Glutamatergic neuron (in vitro differentiated cells): ENCODE data around the gene PAQR9. TPM values are rescaled to one million over a fixed set of nuclear protein-coding genes. Genes with fewer than 3 reads are reported as not detected.

Experiments
- DNase-seq: peaks from one replicate; pipeline ENCODE4 v3.0.0; 2022
- H3K27ac Mint-ChIP-seq: one replicate; pipeline ENCODE4 v1.8.0; 2020; ENCODE audit warnings: mild to moderate bottlenecking, mixed read lengths, inconsistent platforms; ENCODE audit not compliant: unreplicated experiment
- H3K27me3 Mint-ChIP-seq: one replicate; pipeline ENCODE4 v1.8.0; 2020; ENCODE audit warnings: mild to moderate bottlenecking, moderate library complexity, mixed read lengths, inconsistent platforms; ENCODE audit not compliant: unreplicated experiment
- H3K36me3 Mint-ChIP-seq: one replicate; pipeline ENCODE4 v1.8.0; 2020; ENCODE audit warnings: mild to moderate bottlenecking, mixed read lengths, inconsistent platforms; ENCODE audit not compliant: unreplicated experiment
- H3K4me1 Mint-ChIP-seq: one replicate; pipeline ENCODE4 v1.8.0; 2020; ENCODE audit warnings: mild to moderate bottlenecking, low read depth, mixed read lengths, inconsistent platforms; ENCODE audit not compliant: unreplicated experiment
- H3K4me3 Mint-ChIP-seq: one replicate; pipeline ENCODE4 v1.8.0; 2020; ENCODE audit warnings: mild to moderate bottlenecking, mixed read lengths, inconsistent platforms; ENCODE audit not compliant: unreplicated experiment
- H3K9me3 Mint-ChIP-seq: one replicate; pipeline ENCODE4 v1.8.0; 2020; ENCODE audit warnings: mild to moderate bottlenecking, moderate library complexity, mixed read lengths, inconsistent platforms; ENCODE audit not compliant: unreplicated experiment
- CTCF ChIP-seq: fragments of 200-600 bp; sonication (generic); IDR thresholded peaks from one replicate; pipeline ENCODE4 v1.5.0; 2021; ENCODE audit not compliant: partially characterized antibody, unreplicated experiment
- total RNA-seq: library from RNA; stranded (reverse); fragmentation: NEBNext Ultra II Directional; extraction: Animal tissue kit (Norgen Biotek cat#: 25700); gene quantifications from one replicate; pipeline ENCODE4 v1.2.1, GENCODE V29; 2021; ENCODE audit not compliant: unreplicated experiment

PAQR9 gene
- total RNA-seq, 1 donor from 2014 or later, result 2.5 TPM

- H3K27me3 Mint-ChIP-seq, result peaks cover 11% of the 10 kb centered on the region
- H3K27ac Mint-ChIP-seq, result peak overlapping the region; percentile 95
- H3K9me3 Mint-ChIP-seq, result peaks cover 8% of the 10 kb centered on the region
- no peak for DNase-seq
- peak overlapping the region; percentile 97 for H3K4me3 Mint-ChIP-seq
- no peak for TF ChIP-seq CTCF
- peaks cover 22% of the 10 kb centered on the region for H3K4me1 Mint-ChIP-seq
- H3K36me3 Mint-ChIP-seq, result no peaks in the 10 kb centered on the region
Measured at GRCh38 chr3:142999881-143000280, 36.4 kb upstream of the PAQR9 start.

GRCh38 chr3:142998439-142998838, 35.0 kb upstream of the PAQR9 start:
- no peak for TF ChIP-seq CTCF
- Mint-ChIP-seq H3K4me3 (no peak overlapping the region), H3K27me3 (peaks cover 11% of the 10 kb centered on the region), H3K27ac (no peak overlapping the region), H3K9me3 (peaks cover 8% of the 10 kb centered on the region), H3K36me3 (no peaks in the 10 kb centered on the region), H3K4me1 (peaks cover 20% of the 10 kb centered on the region)
- no peak for DNase-seq

GRCh38 chr3:142997330-142997729, 33.9 kb upstream of the PAQR9 start:
- Mint-ChIP-seq H3K9me3 (peaks cover 8% of the 10 kb centered on the region), H3K4me1 (peaks cover 15% of the 10 kb centered on the region), H3K27me3 (peaks cover 11% of the 10 kb centered on the region), H3K27ac (no peak overlapping the region), H3K4me3 (no peak overlapping the region), H3K36me3 (no peaks in the 10 kb centered on the region)
- TF ChIP-seq CTCF, result no peak
- DNase-seq, result no peak

- Mint-ChIP-seq H3K27me3 (no peaks in the 10 kb centered on the region), H3K27ac (no peak overlapping the region), H3K4me1 (no peaks in the 10 kb centered on the region), H3K9me3 (no peaks in the 10 kb centered on the region), H3K4me3 (no peak overlapping the region), H3K36me3 (no peaks in the 10 kb centered on the region)
- TF ChIP-seq CTCF, result peak; percentile 87
- peak; percentile 71 for DNase-seq
Measured at GRCh38 chr3:142993958-142994442, 30.5 kb upstream of the PAQR9 start.

- Mint-ChIP-seq H3K9me3 (no peaks in the 10 kb centered on the region), H3K27me3 (no peaks in the 10 kb centered on the region), H3K27ac (no peak overlapping the region), H3K36me3 (no peaks in the 10 kb centered on the region), H3K4me3 (no peak overlapping the region), H3K4me1 (peaks cover 3% of the 10 kb centered on the region)
- TF ChIP-seq CTCF, result no peak
- DNase-seq, result no peak
Measured at GRCh38 chr3:142992323-142992722, 28.8 kb upstream of the PAQR9 start.
